ENCODE results near the gene GAGE13.
"Not testable (repeated sequence)": the region's sequence is repeated elsewhere in the genome, so short reads cannot be mapped to it uniquely, and the experiment has no call there.

Gene GAGE13, protein sequence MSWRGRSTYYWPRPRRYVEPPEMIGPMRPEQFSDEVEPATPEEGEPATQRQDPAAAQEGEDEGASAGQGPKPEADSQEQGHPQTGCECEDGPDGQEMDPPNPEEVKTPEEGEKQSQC

GRCh38 chrX:49331282-49331681 lies at the start of gene GAGE13:
Gene GAGE13 (plus strand): TSS chrX:49331582. CDS start chrX:49332738, 1,156 bp downstream.
- DNase-seq, result not testable (repeated sequence)

DNA sequence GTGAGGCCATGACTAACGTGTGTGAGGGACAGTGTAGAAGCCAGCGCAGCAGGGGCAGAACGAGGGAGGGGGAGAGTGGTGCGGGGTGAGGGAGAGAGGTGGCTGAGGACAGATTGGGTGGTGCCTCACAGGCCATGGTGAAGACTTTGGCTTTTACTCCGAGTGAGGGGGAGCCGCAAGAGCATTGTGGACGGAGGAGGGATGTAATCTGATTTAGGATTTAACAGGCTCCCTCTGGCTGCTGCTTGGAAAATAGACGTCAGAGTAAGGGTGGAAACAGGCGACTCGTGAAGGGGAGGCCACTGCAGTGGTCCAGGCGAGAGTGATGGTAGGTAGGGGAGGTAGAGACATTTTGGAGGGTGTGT lies 48.8 kb upstream of the GAGE13 start:
- DNase-seq, result no peak

DNA sequence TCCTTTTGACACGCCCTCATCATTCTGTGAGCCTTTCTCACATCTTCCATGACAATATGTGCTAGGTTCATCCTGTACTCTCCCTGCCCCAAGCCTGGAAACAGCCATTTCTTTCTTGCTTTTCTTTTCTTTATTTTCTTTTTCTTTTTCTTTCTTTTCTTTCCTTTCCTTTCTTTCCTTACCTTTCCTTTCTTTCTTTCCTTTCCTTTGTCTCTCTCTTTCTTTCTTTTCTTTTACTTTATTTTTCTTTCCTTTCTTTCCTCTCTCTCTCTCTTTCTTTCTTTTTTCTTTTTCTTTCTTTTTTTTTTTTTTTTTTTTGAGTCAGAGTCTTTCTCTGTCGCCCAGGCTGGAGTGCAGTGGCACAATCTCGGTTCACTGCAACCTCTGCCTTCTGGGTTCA lies 47.2 kb upstream of the GAGE13 start:
- DNase-seq, result no peak

- DNase-seq, result no peak
These were observed 45.2 kb upstream of the GAGE13 start for GRCh38 chrX:49286136-49286535.

GRCh38 chrX:49286581-49286980 lies 44.8 kb upstream of the GAGE13 start:
- DNase-seq, result no peak

DNA sequence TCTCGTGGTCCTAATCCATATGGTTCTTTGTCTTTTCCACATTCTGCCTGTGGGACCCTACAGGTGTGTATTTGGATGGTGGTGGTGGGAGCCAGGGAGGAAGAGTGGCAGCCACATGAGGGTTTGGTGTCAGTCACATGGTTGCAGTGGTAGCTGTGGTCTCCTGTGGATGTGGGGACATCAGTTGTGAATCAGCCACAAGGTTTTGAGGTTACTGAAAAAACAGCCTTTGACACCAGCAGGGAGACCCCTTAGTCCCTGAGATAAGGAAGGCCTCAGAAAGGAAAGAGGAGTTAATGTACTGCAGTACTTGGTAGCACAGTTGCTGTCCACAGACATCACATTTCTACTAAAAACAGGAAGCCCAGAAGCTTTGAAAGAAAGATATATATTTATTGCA lies 43.7 kb upstream of the GAGE13 start:
- DNase-seq, result no peak

DNA sequence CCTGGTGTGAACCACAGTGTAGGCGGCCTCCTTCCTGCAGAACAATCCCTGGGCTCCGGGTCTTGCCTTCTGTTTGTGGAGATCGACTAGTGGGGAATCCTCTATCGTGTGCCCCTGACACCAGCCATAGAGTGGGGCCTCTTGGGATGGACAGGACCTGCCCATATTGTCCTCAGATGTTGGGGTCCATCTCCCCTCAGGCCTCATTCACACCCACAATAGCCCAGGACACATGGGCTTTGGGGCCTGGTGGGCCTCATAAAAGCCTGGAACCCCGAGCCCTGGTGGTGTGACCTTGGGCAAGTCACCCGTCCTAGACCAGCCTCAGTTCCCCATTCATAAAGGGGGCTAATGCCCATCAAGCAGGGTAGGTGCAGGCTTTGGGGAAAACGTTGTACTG lies 41.2 kb upstream of the GAGE13 start:
- DNase-seq, result no peak

DNA sequence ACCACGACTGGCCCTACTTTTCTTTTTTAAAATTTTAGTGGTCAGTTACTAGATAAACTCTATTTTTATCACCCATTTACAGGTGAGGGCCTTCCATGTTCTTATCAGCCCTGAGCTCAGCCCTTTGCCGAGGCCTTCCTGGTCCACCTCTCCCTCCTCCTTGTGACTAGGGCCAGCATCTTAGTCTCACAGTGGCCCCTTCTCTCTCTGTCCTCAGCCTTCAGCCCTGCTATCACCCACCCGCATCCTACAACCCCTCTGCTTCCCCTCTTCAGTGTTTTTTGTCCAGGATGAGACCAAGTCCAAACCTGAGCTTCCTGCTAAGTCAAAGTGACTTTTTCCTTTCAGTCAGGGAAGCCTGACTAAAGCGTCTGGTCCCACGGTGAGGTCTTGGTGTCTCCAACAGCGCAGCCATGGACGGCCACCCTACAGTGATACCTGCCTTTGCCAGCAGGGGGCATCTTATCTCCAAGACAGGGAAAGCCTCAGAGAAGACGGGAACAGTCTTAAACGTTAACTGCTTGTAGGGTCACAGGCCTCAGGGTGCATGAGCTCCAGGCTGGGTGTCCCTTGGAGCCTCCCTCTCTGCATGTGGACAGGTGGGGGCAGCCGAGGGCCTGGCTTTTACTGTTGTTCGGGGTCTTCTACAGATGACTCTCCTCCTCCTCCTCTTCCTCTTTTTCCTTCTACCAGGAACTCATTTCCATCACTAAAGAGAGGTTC lies 39.6 kb upstream of the GAGE13 start:
- peak; percentile 10 for DNase-seq

DNA sequence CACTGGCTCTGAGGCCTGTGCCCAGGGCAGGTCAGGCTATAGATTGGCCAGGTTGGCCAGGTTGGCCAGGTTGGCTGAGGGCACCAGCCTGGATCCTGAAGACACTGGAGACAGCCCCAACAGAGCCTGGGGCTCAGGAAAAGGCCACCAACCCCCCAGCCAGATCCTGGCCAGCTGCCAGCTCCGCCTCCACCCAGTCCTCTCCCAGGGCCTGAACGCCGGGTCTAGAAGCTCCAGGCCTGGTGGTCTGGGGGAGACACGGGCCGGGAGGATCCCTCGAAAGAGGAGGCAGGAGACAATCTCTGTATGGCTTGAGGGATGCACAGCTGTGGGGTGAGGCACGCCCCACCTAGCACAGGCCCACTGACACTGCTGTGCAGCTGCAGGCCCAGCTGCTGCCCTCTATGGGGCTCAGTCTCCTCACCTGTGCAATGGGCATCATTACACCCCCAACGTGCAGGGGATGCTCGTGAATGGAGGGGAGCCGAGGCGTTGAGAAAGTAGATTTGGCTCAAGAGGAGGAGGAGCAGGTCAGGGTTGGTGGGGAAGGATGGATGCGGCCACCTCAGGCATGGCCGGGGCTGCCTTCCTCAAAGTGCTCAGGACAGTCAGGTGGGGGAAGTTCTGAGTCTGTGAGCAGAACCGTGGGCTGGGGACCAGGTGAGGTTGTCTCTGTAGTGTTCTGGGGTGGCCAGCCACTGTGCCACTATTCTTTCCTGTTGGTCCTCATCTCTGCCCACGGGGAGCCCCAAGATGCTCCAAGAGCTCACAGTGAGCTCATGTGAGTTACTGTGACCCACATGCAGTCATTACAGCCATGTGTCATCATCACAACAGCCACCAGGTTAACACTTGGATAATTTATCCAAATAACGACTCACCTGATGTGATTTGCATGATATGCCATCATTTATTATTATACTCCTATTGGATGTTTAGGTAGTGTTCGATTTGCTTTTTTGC lies 38.7 kb upstream of the GAGE13 start:
- DNase-seq, result no peak

- DNase-seq, result not testable (repeated sequence)
These were observed 32.1 kb upstream of the GAGE13 start for GRCh38 chrX:49299293-49299692.

DNA sequence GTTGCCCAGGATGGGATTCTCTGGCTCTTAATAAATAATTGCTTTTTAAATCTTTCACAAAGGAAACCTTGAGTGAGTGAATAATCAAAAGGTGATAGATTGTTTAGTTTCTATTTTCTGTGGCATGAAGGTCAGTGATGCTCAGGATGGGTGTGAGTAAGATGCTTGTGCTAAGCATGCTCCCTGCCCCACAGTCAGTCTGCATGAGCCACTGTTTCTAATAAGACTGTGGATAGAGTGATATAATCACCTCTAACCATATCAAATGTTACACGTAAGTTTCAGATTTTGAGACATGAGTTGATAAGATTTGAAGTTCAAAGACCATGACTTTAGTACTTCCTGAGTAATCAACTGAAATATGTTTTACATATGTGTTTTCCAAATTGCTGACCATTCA lies 30.7 kb upstream of the GAGE13 start:
- DNase-seq, result no peak

GRCh38 chrX:49303346-49303745 lies 28.0 kb upstream of the GAGE13 start, which contains the start of gene GAGE10:
Gene GAGE10 (plus strand): TSS chrX:49303646. CDS start chrX:49304860, 1,214 bp downstream.
- DNase-seq, result no peak

DNA sequence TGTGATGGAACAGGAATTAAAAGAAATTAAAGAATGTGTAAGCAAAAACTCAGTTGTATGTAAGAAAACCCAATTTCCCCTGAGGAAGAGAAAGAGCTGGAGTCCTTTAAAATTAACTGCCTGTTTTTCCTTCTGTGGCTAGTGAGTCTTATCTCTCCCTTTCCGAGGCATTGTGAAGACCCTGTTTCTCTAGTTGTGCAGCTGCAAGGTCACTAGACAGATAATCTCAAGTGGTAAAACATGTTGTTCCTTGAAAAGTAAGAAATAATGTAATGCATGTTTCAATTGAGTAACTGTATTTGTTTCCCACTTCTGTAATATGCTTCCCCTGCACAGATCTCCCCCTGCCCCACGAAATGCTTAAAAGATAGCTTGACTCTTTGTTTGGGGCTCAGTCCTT lies 23.6 kb upstream of the GAGE13 start:
- not testable (repeated sequence) for DNase-seq

- DNase-seq, result no peak
These were observed 22.6 kb upstream of the GAGE13 start for GRCh38 chrX:49308604-49309269.

DNA sequence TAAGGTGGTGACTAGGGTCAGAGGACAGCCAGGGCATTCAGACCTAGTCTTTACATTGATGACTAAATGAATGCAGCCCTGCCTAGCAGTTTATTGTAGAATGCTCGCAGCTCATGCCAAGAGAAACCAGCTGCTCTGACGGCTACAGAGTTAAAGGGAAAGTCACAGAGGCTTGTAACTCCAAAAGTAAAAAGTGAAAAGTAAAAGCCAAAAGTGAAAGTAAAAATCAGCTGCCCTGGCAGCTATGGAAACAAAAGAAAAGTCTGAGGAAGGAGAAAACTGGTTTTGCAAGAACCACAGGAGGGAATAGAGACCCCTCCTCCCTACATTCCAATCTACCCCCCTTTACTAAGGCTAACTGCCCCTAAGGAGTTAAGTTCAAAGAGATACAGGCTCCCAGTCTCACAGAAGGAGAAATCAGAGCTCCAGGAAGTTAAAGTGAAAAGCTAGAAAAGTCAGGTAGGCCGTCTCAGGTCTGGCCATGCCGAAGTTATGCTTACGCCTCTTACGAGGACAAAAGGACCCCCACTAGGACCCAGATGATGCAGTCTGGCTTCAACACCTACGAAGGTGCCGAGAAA lies 21.9 kb upstream of the GAGE13 start:
- DNase-seq, result no peak

- no peak for DNase-seq
These were observed 21.0 kb upstream of the GAGE13 start for GRCh38 chrX:49310371-49310770.

DNA sequence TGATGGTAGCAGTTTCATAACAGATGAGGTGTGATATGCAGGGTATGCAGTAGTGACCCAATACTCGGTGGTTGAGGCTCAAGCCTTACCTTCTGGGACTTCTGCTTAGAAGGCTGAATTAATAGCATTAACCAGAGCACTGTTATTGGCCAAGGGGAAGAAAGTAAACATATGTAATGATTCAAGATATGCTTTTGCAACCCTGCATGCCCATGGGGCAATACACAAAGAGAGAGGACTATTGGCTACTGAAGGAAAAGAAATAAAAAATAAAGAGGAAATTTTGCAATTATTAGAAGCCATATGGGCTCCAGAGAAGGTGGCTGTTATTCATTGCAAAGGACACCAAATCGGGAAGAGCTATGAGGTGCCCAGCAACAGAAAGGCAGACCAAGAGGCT lies 19.2 kb upstream of the GAGE13 start:
- no peak for DNase-seq

DNA sequence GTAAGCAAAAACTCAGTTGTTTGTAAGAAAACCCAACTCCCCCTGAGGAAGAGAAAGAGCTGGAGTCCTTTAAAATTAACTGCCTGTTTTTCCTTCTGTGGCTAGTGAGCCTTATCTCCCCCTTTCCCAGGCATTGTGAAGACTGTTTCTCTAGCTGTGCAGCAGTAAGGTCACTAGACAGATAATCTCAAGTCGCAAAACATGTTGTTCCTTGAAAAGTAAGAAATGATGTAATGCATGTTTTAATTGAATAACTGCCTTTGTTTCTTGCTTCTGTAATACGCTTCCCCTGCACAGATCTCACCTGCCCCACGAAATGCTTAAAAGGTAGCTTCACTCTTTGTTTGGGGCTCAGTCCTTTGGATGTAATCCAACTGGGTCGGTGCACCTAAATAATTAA lies 15.3 kb upstream of the GAGE13 start:
- no peak for DNase-seq

GRCh38 chrX:49321737-49322136 lies 9.6 kb upstream of the GAGE13 start, which contains the start of gene GAGE12J:
Gene GAGE12J (plus strand): TSS chrX:49322037. CDS start chrX:49323194, 1,157 bp downstream.
- DNase-seq, result not testable (repeated sequence)

DNA sequence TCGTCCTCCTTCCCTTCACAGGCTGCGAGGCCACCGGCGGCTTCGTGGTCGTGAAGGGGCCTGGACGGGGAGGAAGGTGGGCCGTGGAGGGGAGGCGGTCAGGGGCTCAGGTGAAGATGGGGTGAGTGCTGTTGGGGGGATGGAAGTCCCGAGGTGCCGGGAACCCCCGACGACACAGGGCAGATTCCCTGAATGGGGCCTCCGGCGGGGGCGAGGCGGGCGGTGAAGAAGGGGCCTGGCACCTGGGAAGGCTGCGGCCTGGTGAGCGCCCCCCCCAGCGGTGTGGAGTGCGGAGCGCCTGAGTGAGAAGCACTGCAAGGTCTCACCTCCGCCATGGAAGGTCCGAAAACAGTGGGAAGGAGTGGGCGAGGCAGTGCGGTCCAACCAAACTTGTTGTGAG lies 9.1 kb upstream of the GAGE13 start:
- not testable (repeated sequence) for DNase-seq

- not testable (repeated sequence) for DNase-seq
These were observed 7.6 kb upstream of the GAGE13 start for GRCh38 chrX:49323735-49324134.

DNA sequence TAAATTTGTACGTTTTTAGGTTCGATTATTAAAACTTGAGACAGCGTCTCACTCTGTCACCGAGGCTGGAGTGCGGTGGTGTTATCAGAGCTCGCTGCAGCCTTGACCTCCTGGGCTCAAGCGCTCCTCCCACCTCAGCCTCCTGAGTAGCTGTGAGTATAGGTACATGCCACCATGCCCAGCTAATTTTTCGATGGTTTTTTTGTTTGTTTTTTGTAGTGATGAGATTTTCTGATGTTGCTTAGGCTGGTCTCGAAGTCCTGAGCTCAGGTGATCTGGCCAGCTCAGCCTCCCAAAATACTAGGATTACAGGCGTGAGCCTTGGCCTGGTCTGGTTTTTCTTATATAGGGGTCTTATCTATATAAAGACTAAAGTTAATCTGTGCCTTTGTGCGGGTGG lies 961 bp upstream of the GAGE13 start:
- not testable (repeated sequence) for DNase-seq

DNA sequence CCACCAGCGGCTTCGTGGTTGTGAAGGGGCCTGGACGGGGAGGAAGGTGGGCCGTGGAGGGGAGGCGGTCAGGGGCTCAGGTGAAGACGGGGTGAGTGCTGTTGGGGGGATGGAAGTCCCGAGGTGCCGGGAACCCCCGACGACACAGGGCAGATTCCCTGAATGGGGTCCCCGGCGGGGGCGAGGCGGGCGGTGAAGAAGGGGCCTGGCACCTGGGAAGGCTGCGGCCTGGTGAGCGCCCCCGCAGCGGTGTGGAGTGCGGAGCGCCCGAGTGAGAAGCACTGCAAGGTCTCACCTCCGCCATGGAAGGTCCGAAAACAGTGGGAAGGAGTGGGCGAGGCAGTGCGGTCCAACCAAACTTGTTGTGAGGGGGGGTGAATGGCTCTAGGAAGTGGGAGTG lies 459 bp downstream of the GAGE13 start:
- not testable (repeated sequence) for DNase-seq

Measured in NCI-H1694 treated with DMSO at 0.1 percent for 48 hours (cell line).